SU-DHL-6 (cell line): ENCODE results near the gene RNF181.

Experiments used
- H2AFZ ChIP-seq: fragments of 200-600 bp; sonication (generic); 2 replicates; pipeline ENCODE4 v1.6.1; 2014; ENCODE audit warnings: low read depth, mild to moderate bottlenecking, moderate library complexity, mixed read lengths, antibody characterized with exemption, low read length; ENCODE audit not compliant: severe bottlenecking
- H3F3A ChIP-seq: fragments of 200-600 bp; shearing (Covaris generic); 2 replicates; pipeline ENCODE4 v1.6.0; 2016; ENCODE audit warnings: antibody characterized with exemption, mild to moderate bottlenecking; ENCODE audit not compliant: insufficient read depth
- H3K27ac ChIP-seq: fragments of 200-600 bp; sonication (generic); 2 replicates; pipeline ENCODE4 v1.5.1; 2016; ENCODE audit warnings: low read depth, mild to moderate bottlenecking, low read length, moderate library complexity, mixed read lengths
- H3K27me3 ChIP-seq: fragments of 200-600 bp; sonication (generic), shearing (Covaris generic); 2 replicates; pipeline ENCODE4 v1.6.0; 2014; ENCODE audit warnings: mild to moderate bottlenecking, low read length
- H3K36me3 ChIP-seq: fragments of 200-600 bp; sonication (generic); 2 replicates; pipeline ENCODE4 v1.6.1; 2014; ENCODE audit warnings: mild to moderate bottlenecking, low read length, mixed read lengths
- H3K4me2 ChIP-seq: fragments of 300-600, 200-600 bp; shearing (Covaris generic), sonication (generic); 2 replicates; pipeline ENCODE4 v1.6.0; 2014; ENCODE audit warnings: low read length, low read depth, mild to moderate bottlenecking; ENCODE audit not compliant: poor library complexity, severe bottlenecking
- H3K4me3 ChIP-seq: fragments of 200-600 bp; sonication (generic); 2 replicates; pipeline ENCODE4 v1.5.1; 2014; ENCODE audit warnings: antibody characterized with exemption, low read length, mild to moderate bottlenecking, mixed read lengths; ENCODE audit not compliant: insufficient read depth, poor library complexity, severe bottlenecking
- H3K79me2 ChIP-seq: fragments of 200-600 bp; sonication (generic); 2 replicates; pipeline ENCODE4 v1.6.1; 2014; ENCODE audit warnings: mild to moderate bottlenecking, low read length, moderate library complexity; ENCODE audit not compliant: insufficient read depth
- H3K9ac ChIP-seq: fragments of 200-600 bp; sonication (generic); 2 replicates; pipeline ENCODE4 v1.7.0; 2014; ENCODE audit warnings: mild to moderate bottlenecking, low read length
- H3K9me2 ChIP-seq: fragments of 200-600 bp; sonication (generic); replicated peaks from 2 replicates; pipeline ENCODE4 v1.6.1; 2014; ENCODE audit warnings: low read length; ENCODE audit not compliant: insufficient read depth
- H3K9me3 ChIP-seq: fragments of 200-600 bp; sonication (generic); 2 replicates; pipeline ENCODE4 v1.6.1; 2014; ENCODE audit warnings: low read length, mixed read lengths; ENCODE audit not compliant: insufficient read depth
- H4K20me1 ChIP-seq: fragments of 200-600 bp; sonication (generic); 2 replicates; pipeline ENCODE4 v1.6.1; 2014; ENCODE audit warnings: low read depth, mild to moderate bottlenecking, antibody characterized with exemption, low read length, moderate library complexity, mixed read lengths
- EZH2phosphoT487 ChIP-seq: fragments of 200-600 bp; sonication (generic), shearing (Covaris generic); conservative IDR thresholded peaks from 2 replicates; pipeline ENCODE4 v1.6.1; 2018; ENCODE audit warnings: mild to moderate bottlenecking, antibody characterized with exemption, low read length, moderate library complexity, mixed read lengths
- TF ChIP-seq, protein P1 (sequence below): fragments of 200-600 bp; sonication (generic); IDR thresholded peaks from one replicate; pipeline ENCODE4 v1.5.1; 2017; ENCODE audit warnings: antibody characterized with exemption, mild to moderate bottlenecking, low read length, moderate library complexity; ENCODE audit not compliant: insufficient read depth, poor library complexity, severe bottlenecking

Gene RNF181

GRCh38 chr2:85564144-85564563, 31.4 kb upstream of the RNF181 start:
- no peaks in the 10 kb centered on the region for H3K9me3 ChIP-seq
- H3K27ac ChIP-seq: no peak overlapping the region
- peaks cover 16% of the 10 kb centered on the region for H3K79me2 ChIP-seq
- no peaks in the 10 kb centered on the region for H3K27me3 ChIP-seq
- no peaks in the 10 kb centered on the region for H3K9me2 ChIP-seq
- no peak overlapping the region for H3K9ac ChIP-seq
- no peaks in the 10 kb centered on the region for H4K20me1 ChIP-seq
- H2AFZ ChIP-seq: peak overlapping the region; percentile 43
- 0 out of 2 replicates have a peak, but pooled peaks cover 5% of the 10 kb centered on the region for H3F3A ChIP-seq
- H3K4me2 ChIP-seq: peak overlapping the region; percentile 4
- no peak overlapping the region for H3K4me3 ChIP-seq
- no peak for TF ChIP-seq EZH2phosphoT487
- TF ChIP-seq, protein P1, sequence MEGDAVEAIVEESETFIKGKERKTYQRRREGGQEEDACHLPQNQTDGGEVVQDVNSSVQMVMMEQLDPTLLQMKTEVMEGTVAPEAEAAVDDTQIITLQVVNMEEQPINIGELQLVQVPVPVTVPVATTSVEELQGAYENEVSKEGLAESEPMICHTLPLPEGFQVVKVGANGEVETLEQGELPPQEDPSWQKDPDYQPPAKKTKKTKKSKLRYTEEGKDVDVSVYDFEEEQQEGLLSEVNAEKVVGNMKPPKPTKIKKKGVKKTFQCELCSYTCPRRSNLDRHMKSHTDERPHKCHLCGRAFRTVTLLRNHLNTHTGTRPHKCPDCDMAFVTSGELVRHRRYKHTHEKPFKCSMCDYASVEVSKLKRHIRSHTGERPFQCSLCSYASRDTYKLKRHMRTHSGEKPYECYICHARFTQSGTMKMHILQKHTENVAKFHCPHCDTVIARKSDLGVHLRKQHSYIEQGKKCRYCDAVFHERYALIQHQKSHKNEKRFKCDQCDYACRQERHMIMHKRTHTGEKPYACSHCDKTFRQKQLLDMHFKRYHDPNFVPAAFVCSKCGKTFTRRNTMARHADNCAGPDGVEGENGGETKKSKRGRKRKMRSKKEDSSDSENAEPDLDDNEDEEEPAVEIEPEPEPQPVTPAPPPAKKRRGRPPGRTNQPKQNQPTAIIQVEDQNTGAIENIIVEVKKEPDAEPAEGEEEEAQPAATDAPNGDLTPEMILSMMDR: no peak
- no peaks in the 10 kb centered on the region for H3K36me3 ChIP-seq

DNA sequence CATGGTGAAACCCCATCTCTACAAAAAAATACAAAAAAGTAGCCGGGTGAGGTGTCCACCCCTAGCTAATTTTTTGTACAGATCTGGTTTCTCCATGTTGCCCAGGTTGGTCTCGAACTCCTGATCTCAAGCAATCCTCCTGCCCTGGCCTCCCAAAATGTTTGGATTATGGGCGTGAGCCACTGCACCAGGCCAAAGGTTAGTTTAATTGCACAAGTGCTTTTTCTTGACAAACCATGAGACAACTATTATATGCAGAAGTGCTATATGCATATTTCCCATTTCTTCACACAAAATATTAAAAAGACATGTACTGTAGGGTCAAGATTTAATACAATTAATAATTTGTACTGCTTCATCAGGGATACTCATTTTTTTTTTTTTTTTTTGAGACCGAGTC, 29.3 kb upstream of the RNF181 start:
- H3K9me3 ChIP-seq: no peaks in the 10 kb centered on the region
- H3K27me3 ChIP-seq: no peaks in the 10 kb centered on the region
- no peak overlapping the region for H3K4me2 ChIP-seq
- H3K27ac ChIP-seq: no peak overlapping the region
- no peaks in the 10 kb centered on the region for H3K9me2 ChIP-seq
- H3K79me2 ChIP-seq: no peaks in the 10 kb centered on the region
- TF ChIP-seq, protein P1: no peak
- no peak for TF ChIP-seq EZH2phosphoT487
- H3K4me3 ChIP-seq: no peak overlapping the region
- H2AFZ ChIP-seq: no peak overlapping the region
- no peaks in the 10 kb centered on the region for H4K20me1 ChIP-seq
- no peaks in the 10 kb centered on the region for H3K36me3 ChIP-seq
- H3F3A ChIP-seq: 0 out of 2 replicates have a peak, but pooled peaks cover 5% of the 10 kb centered on the region
- no peak overlapping the region for H3K9ac ChIP-seq

GRCh38 chr2:85575739-85576138, 19.8 kb upstream of the RNF181 start:
- Histone ChIP-seq H3K27ac (no peak overlapping the region), H3K4me3 (no peak overlapping the region), H3K9me2 (no peaks in the 10 kb centered on the region), H4K20me1 (no peaks in the 10 kb centered on the region), H3K4me2 (no peak overlapping the region), H3K9me3 (no peaks in the 10 kb centered on the region), H2AFZ (no peak overlapping the region), H3K27me3 (no peaks in the 10 kb centered on the region), H3K9ac (no peak overlapping the region), H3F3A (no peaks in the 10 kb centered on the region; the same call in 1 of the 2 replicates), H3K36me3 (no peaks in the 10 kb centered on the region), H3K79me2 (peaks cover 18% of the 10 kb centered on the region)
- TF ChIP-seq, protein P1: no peak
- TF ChIP-seq EZH2phosphoT487: no peak

DNA sequence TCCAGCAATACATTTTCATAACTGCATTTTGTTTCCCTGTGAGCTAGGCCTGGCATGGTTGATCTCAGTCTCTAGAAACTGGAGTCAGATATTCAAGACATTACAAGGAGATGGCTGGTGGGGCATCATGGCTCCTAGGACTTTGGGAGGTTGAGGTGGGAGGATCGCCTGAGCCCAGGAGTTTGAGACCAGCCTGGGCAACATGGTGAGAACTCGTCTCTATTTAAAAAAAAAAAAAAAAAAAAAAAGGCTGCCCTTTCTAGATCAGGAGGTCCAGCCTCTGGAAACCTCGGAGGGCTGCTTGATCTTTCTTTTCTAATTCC, 18.5 kb upstream of the RNF181 start:
- H3K79me2 ChIP-seq: peaks cover 18% of the 10 kb centered on the region
- no peaks in the 10 kb centered on the region for H4K20me1 ChIP-seq
- peak overlapping the region; percentile 71 for H3K4me3 ChIP-seq
- H3K27ac ChIP-seq: no peak overlapping the region
- peak overlapping the region; percentile 81 for H2AFZ ChIP-seq
- H3F3A ChIP-seq: no peaks in the 10 kb centered on the region; the same call in 1 of the 2 replicates
- peak overlapping the region; percentile 90 for H3K4me2 ChIP-seq
- H3K9ac ChIP-seq: peak overlapping the region; percentile 78
- no peaks in the 10 kb centered on the region for H3K36me3 ChIP-seq
- TF ChIP-seq EZH2phosphoT487: no peak
- TF ChIP-seq, protein P1: no peak
- no peaks in the 10 kb centered on the region for H3K27me3 ChIP-seq
- H3K9me3 ChIP-seq: no peaks in the 10 kb centered on the region
- H3K9me2 ChIP-seq: no peaks in the 10 kb centered on the region
